H9 (cell line): ENCODE data around the gene MSTO1. TPM values are rescaled to one million over a fixed set of nuclear protein-coding genes. Genes with fewer than 3 reads are reported as not detected.

Experiments
- DNase-seq: peaks from one replicate; pipeline ENCODE4 v3.0.0-alpha.2; 2017
- H2AFZ ChIP-seq: one replicate; pipeline ENCODE4 v1.6.1; 2013; ENCODE audit warnings: mild to moderate bottlenecking, low read length, control low read depth, moderate library complexity
- H2AK5ac ChIP-seq: 2 replicates; pipeline ENCODE4 v1.6.1; 2013; ENCODE audit warnings: low read length, control low read depth, mixed read lengths; ENCODE audit not compliant: insufficient read length
- H2BK120ac ChIP-seq: one replicate; pipeline ENCODE4 v1.6.1; 2013; ENCODE audit warnings: low read depth, mild to moderate bottlenecking, low read length, control low read depth, inconsistent platforms; ENCODE audit not compliant: poor library complexity, severe bottlenecking
- H2BK12ac ChIP-seq: 2 replicates; pipeline ENCODE4 v1.6.1; 2013; ENCODE audit warnings: low read length, control low read depth, mixed read lengths, low read depth; ENCODE audit not compliant: insufficient read length
- H2BK15ac ChIP-seq: 2 replicates; pipeline ENCODE4 v1.6.1; 2013; ENCODE audit warnings: low read depth, low read length, control low read depth
- H2BK20ac ChIP-seq: one replicate; pipeline ENCODE4 v1.6.1; 2013; ENCODE audit warnings: low read depth, mild to moderate bottlenecking, low read length, control low read depth, inconsistent platforms; ENCODE audit not compliant: poor library complexity, severe bottlenecking
- H2BK5ac ChIP-seq: 2 replicates; pipeline ENCODE4 v1.6.1; 2013; ENCODE audit warnings: low read length, control low read depth, mixed read lengths; ENCODE audit not compliant: insufficient read length
- H3K14ac ChIP-seq: 2 replicates; pipeline ENCODE4 v1.6.1; 2013; ENCODE audit warnings: low read length, control low read depth; ENCODE audit not compliant: insufficient read depth
- H3K18ac ChIP-seq: 2 replicates; pipeline ENCODE4 v1.6.1; 2013; ENCODE audit warnings: low read depth, mild to moderate bottlenecking, mixed read lengths, low read length, control low read depth; ENCODE audit not compliant: insufficient read length
- H3K23ac ChIP-seq: 2 replicates; pipeline ENCODE4 v1.6.1; 2013; ENCODE audit warnings: low read length, control low read depth, mixed read lengths, low read depth; ENCODE audit not compliant: insufficient read length
- H3K23me2 ChIP-seq: 2 replicates; pipeline ENCODE4 v1.6.1; 2013; ENCODE audit warnings: low read depth, mild to moderate bottlenecking, mixed read lengths, low read length, control low read depth; ENCODE audit not compliant: insufficient read length, poor library complexity, severe bottlenecking
- H3K27ac ChIP-seq: 2 replicates; pipeline ENCODE4 v1.5.1; 2013; ENCODE audit warnings: low read length, control low read depth, mixed read lengths, low read depth; ENCODE audit not compliant: insufficient read length
- H3K27me3 ChIP-seq: 2 replicates; pipeline ENCODE4 v1.6.1; 2013; ENCODE audit warnings: low read length, control low read depth, inconsistent platforms; ENCODE audit not compliant: insufficient read depth
- H3K4ac ChIP-seq: 2 replicates; pipeline ENCODE4 v1.6.1; 2013; ENCODE audit warnings: low read depth, mild to moderate bottlenecking, control low read depth, inconsistent platforms, low read length, moderate library complexity
- H3K4me1 ChIP-seq: 2 replicates; pipeline ENCODE4 v1.6.1; 2013; ENCODE audit warnings: low read length, control low read depth, inconsistent platforms; ENCODE audit not compliant: insufficient read depth
- H3K4me2 ChIP-seq: 2 replicates; pipeline ENCODE4 v1.6.1; 2013; ENCODE audit warnings: low read length, control low read depth, mixed read lengths; ENCODE audit not compliant: insufficient read length, insufficient read depth
- H3K56ac ChIP-seq: 2 replicates; pipeline ENCODE4 v1.6.1; 2013; ENCODE audit warnings: low read depth, mild to moderate bottlenecking, mixed read lengths, low read length, control low read depth; ENCODE audit not compliant: insufficient read length
- H3K79me1 ChIP-seq: 2 replicates; pipeline ENCODE4 v1.6.1; 2013; ENCODE audit warnings: low read depth, mild to moderate bottlenecking, moderate library complexity, low read length, control low read depth, inconsistent platforms; ENCODE audit not compliant: insufficient read depth, poor library complexity, severe bottlenecking
- H3K79me2 ChIP-seq: 2 replicates; pipeline ENCODE4 v1.6.1; 2013; ENCODE audit warnings: low read length, control low read depth, inconsistent platforms; ENCODE audit not compliant: insufficient read depth
- H3K9ac ChIP-seq: 2 replicates; pipeline ENCODE4 v1.6.1; 2013; ENCODE audit warnings: low read length, control low read depth, mixed read lengths; ENCODE audit not compliant: insufficient read length; ENCODE audit errors: extremely low read depth
- H3K9me3 ChIP-seq: one replicate; pipeline ENCODE4 v1.6.1; 2013; ENCODE audit warnings: low read depth, low read length, inconsistent platforms; ENCODE audit not compliant: control insufficient read depth
- H3T11ph ChIP-seq: one replicate; pipeline ENCODE4 v1.6.1; 2013; ENCODE audit warnings: mild to moderate bottlenecking, low read length, control low read depth, inconsistent platforms
- H4K20me1 ChIP-seq: one replicate; pipeline ENCODE4 v1.6.1; 2013; ENCODE audit not compliant: control insufficient read depth, insufficient read length, insufficient read depth
- H4K5ac ChIP-seq: 2 replicates; pipeline ENCODE4 v1.6.1; 2013; ENCODE audit warnings: low read depth, mild to moderate bottlenecking, mixed read lengths, low read length, control low read depth; ENCODE audit not compliant: insufficient read length
- H4K8ac ChIP-seq: replicated peaks from 2 replicates; pipeline ENCODE4 v1.6.1; 2013; ENCODE audit warnings: low read length, control low read depth, mixed read lengths, low read depth; ENCODE audit not compliant: insufficient read length
- H4K91ac ChIP-seq: 2 replicates; pipeline ENCODE4 v1.6.1; 2013; ENCODE audit warnings: low read depth, mild to moderate bottlenecking, moderate library complexity, mixed read lengths, low read length, control low read depth; ENCODE audit not compliant: insufficient read length
- H3K27ac Mint-ChIP-seq, 3 experiments: 2 replicates in 2 of 3; 3 replicates in 1 of 3; pipeline ENCODE4 v1.8.0; 2020 to 2021; ENCODE audit warnings: mixed read lengths in 3 of 3, mild to moderate bottlenecking in 1 of 3, moderate library complexity in 1 of 3
- H3K27me3 Mint-ChIP-seq: 2 replicates; pipeline ENCODE4 v1.8.0; 2021; ENCODE audit warnings: low read depth, mild to moderate bottlenecking, moderate library complexity, mixed read lengths
- H3K36me3 Mint-ChIP-seq, 3 experiments: 2 replicates in 2 of 3; 3 replicates in 1 of 3; pipeline ENCODE4 v1.8.0; 2020 to 2021; ENCODE audit warnings: low read depth in 3 of 3, mixed read lengths in 3 of 3; ENCODE audit not compliant: insufficient read depth in 1 of 3
- H3K4me1 Mint-ChIP-seq, 2 experiments: 2 replicates each; pipeline ENCODE4 v1.8.0; 2020; ENCODE audit warnings: mixed read lengths in 2 of 2
- H3K4me3 Mint-ChIP-seq, 2 experiments: 2 replicates in 1 of 2; 3 replicates in 1 of 2; pipeline ENCODE4 v1.8.0; 2020 to 2021; ENCODE audit warnings: mild to moderate bottlenecking in 2 of 2, mixed read lengths in 2 of 2, moderate library complexity in 1 of 2
- H3K9me3 Mint-ChIP-seq, 2 experiments: 2 replicates in 1 of 2; 3 replicates in 1 of 2; pipeline ENCODE4 v1.8.0; 2020; ENCODE audit warnings: mild to moderate bottlenecking in 2 of 2, mixed read lengths in 2 of 2, moderate library complexity in 1 of 2
- CTCF ChIP-seq: fragments of 200-600 bp; sonication (generic); conservative IDR thresholded peaks from 3 replicates; pipeline ENCODE4 v1.8.0; 2021; ENCODE audit warnings: antibody characterized with exemption, mild to moderate bottlenecking
- WGBS: extraction: QIAGEN DNeasy Blood & Tissue Kit; methylation state at CpG from one replicate; pipeline ENCODE4 v1.1.7; 2013; ENCODE audit warnings: missing lambda C conversion rate, low lambda C conversion rate, mixed read lengths; ENCODE audit not compliant: insufficient read length; ENCODE audit errors: extremely low coverage; 5-methylcytosine and 5-hydroxymethylcytosine counted together
- total RNA-seq: library from RNA; stranded (reverse); gene quantifications from 2 replicates; pipeline ENCODE4 v1.2.1, GENCODE V29; 2021

Gene MSTO1
- total RNA-seq, 1 experiment from 2014 or later = 96.2 TPM

GRCh38 chr1:155569988-155570592 lies 39.9 kb upstream of the MSTO1 start:
- Histone ChIP-seq H3K14ac (no peak overlapping the region), H2BK5ac (no peak overlapping the region), H2BK15ac (no peak overlapping the region), H2AK5ac (no peak overlapping the region), H3K27ac (no peak overlapping the region), H4K20me1 (no peaks in the 10 kb centered on the region), H3K18ac (no peak overlapping the region), H3K4me1 (no peaks in the 10 kb centered on the region), H3K79me1 (peaks cover 15% of the 10 kb centered on the region), H3K23me2 (no peaks in the 10 kb centered on the region), H2BK12ac (no peak overlapping the region), H3K56ac (no peak overlapping the region), H3K4me2 (no peak overlapping the region), H2AFZ (no peak overlapping the region), H2BK20ac (no peak overlapping the region), H3K9ac (no peak overlapping the region), H3K79me2 (peaks cover 5% of the 10 kb centered on the region; the same call in 1 of the 2 replicates), H3K4ac (no peak overlapping the region), H3K27me3 (no peaks in the 10 kb centered on the region), H2BK120ac (no peak overlapping the region), H3K23ac (no peak overlapping the region), H4K8ac (no peak overlapping the region), H4K5ac (no peak overlapping the region), H3T11ph (no peak overlapping the region), H3K9me3 (no peaks in the 10 kb centered on the region), H4K91ac (no peak overlapping the region)
- no peaks in the 10 kb centered on the region for H3K27me3 Mint-ChIP-seq
- no CpG with 5 or more reads among the region's 6 CpGs for WGBS
- no peak overlapping the region for H3K4me3 Mint-ChIP-seq
- H3K36me3 Mint-ChIP-seq = peaks cover 0 to 38% (median 24%) of the 10 kb centered on the region in 3 experiments; a peak in 6 of 7 replicates
- DNase-seq = no peak
- peak overlapping the region in 2 of 3 experiments; percentile 49 to 70; a peak in 2 of 7 replicates for H3K27ac Mint-ChIP-seq
- no peak for TF ChIP-seq CTCF
- no peaks in the 10 kb centered on the region for H3K9me3 Mint-ChIP-seq
- H3K4me1 Mint-ChIP-seq = no peaks in the 10 kb centered on the region
